Colonic mucosa (tissue), 4 donors: ENCODE measurements around the gene PDHA2. TPM values are rescaled to one million over a fixed set of nuclear protein-coding genes. Genes with fewer than 3 reads are reported as not detected.
"Not testable (repeated sequence)": the region's sequence is repeated elsewhere in the genome, so short reads cannot be mapped to it uniquely, and the experiment has no call there.

Experiments
- DNase-seq: peaks from one replicate; pipeline ENCODE4 v3.0.0-alpha.2; 2020
- H3K27ac ChIP-seq: fragments of 200-600 bp; one replicate; pipeline ENCODE4 v1.8.0; 2021
- H3K27me3 ChIP-seq: fragments of 200-600 bp; one replicate; pipeline ENCODE4 v1.8.0; 2021
- H3K36me3 ChIP-seq: fragments of 200-600 bp; one replicate; pipeline ENCODE4 v1.8.0; 2021
- H3K4me1 ChIP-seq: fragments of 200-600 bp; one replicate; pipeline ENCODE4 v1.8.0; 2021; ENCODE audit warnings: mild to moderate bottlenecking
- H3K4me3 ChIP-seq: fragments of 200-600 bp; one replicate; pipeline ENCODE4 v1.8.0; 2021
- H3K9ac ChIP-seq, 2 donors: one replicate each; pipeline ENCODE4 v1.7.0; 2013; ENCODE audit warnings: control low read depth in 2 of 2, low read depth in 2 of 2, low read length in 2 of 2
- H3K9me3 ChIP-seq: fragments of 200-600 bp; one replicate; pipeline ENCODE4 v1.8.0; 2021
- intact Hi-C: fragments of 100-400 bp; cut with DNase I; formaldehyde crosslinking; loops from one replicate; pipeline ENCODE4 v1.14.1; 2022
- total RNA-seq, 2 donors: library from RNA; stranded (reverse); fragmentation: NEBNext Ultra II Directional in 1 of 2; extraction: Animal tissue kit (Norgen Biotek cat#: 25700) in 1 of 2; gene quantifications; one replicate each; pipeline ENCODE4 v1.2.1, GENCODE V29; 2021
- TF ChIP-seq, protein P1 (sequence below): fragments of 200-600 bp; IDR thresholded peaks from one replicate; pipeline ENCODE4 v1.8.0; 2022; ENCODE audit warnings: antibody characterized with exemption, mild to moderate bottlenecking
- donor health status: healthy.
- donor health status: DM: no; HTN: no; CAD: no.
- donor health status: DM: no; HTN: no; CAD: no.

PDHA2 gene
- total RNA-seq, 2 donors from 2014 or later, result not detected

DNA sequence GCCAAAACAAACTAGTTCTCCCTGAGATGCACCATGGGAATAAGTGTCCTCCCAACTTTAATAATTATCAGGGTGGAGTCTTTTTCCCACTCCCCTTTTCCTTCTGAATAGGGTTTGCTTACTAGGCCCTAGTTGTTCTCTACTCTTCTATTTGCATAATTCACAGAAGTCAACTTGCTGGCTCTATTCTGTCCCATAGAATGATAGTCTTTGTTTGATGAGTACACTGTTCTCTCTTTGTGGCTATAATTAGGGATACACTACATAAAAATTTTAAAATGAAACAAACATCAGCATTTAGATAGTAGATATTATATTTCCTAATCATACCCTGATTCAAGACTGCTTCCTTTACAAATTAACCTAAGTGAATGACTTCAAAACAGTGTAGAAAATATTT, 10.3 kb downstream of the PDHA2 start:
- Histone ChIP-seq H3K4me3 (no peak overlapping the region), H3K27me3 (no peaks in the 10 kb centered on the region), H3K4me1 (no peaks in the 10 kb centered on the region), H3K9ac (no peak overlapping the region), H3K27ac (no peak overlapping the region), H3K36me3 (no peaks in the 10 kb centered on the region), H3K9me3 (no peaks in the 10 kb centered on the region)
- no peak for DNase-seq
- TF ChIP-seq, protein P1, sequence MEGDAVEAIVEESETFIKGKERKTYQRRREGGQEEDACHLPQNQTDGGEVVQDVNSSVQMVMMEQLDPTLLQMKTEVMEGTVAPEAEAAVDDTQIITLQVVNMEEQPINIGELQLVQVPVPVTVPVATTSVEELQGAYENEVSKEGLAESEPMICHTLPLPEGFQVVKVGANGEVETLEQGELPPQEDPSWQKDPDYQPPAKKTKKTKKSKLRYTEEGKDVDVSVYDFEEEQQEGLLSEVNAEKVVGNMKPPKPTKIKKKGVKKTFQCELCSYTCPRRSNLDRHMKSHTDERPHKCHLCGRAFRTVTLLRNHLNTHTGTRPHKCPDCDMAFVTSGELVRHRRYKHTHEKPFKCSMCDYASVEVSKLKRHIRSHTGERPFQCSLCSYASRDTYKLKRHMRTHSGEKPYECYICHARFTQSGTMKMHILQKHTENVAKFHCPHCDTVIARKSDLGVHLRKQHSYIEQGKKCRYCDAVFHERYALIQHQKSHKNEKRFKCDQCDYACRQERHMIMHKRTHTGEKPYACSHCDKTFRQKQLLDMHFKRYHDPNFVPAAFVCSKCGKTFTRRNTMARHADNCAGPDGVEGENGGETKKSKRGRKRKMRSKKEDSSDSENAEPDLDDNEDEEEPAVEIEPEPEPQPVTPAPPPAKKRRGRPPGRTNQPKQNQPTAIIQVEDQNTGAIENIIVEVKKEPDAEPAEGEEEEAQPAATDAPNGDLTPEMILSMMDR, result no peak
- intact Hi-C loops, result no loop called here

DNA sequence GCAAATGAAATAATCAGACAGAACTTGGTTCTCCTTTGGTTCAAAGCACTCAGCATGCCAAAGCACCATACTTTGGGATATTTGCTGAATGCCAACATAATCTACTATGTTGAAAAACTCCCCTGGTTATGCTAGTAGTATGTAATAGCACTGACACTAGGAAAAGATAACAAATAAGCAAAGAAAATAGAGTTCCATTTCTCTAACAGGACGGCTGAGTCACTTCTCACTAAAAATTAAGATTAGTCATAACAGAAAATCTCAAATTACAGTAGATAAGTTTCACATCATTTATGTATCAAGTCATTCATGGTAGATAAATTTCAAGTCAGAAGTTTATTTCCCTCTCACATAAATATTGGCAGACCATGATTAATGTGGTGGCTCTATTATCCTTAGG, 17.9 kb downstream of the PDHA2 start:
- H3K4me1 ChIP-seq, result no peaks in the 10 kb centered on the region
- no peaks in the 10 kb centered on the region for H3K9me3 ChIP-seq
- H3K27ac ChIP-seq, result no peak overlapping the region
- H3K9ac ChIP-seq, result no peak overlapping the region
- intact Hi-C loops, result no loop called here
- no peaks in the 10 kb centered on the region for H3K36me3 ChIP-seq
- no peak for DNase-seq
- TF ChIP-seq, protein P1, result no peak
- no peak overlapping the region for H3K4me3 ChIP-seq
- H3K27me3 ChIP-seq, result no peaks in the 10 kb centered on the region

DNA sequence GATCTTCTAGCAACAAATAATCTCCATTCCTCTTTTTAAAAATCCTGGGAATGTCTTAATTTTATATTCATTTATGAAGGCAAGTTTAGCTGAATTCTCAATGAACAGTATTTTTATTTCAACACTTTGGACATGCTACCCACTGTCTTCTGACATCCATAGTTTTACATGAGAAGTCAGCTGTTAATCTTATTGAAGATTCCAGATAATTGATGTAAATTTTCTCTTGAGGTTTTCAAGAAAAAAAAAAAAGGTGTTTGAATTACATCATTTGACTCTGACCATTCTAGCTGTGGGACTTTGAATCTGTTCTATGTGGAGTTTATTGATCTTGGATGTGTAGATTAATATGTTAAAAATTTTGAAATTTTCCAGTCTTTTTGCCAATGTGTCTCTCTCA, 28.0 kb downstream of the PDHA2 start:
- TF ChIP-seq, protein P1, result no peak
- H3K4me1 ChIP-seq, result no peaks in the 10 kb centered on the region
- intact Hi-C loops, result no loop called here

DNA sequence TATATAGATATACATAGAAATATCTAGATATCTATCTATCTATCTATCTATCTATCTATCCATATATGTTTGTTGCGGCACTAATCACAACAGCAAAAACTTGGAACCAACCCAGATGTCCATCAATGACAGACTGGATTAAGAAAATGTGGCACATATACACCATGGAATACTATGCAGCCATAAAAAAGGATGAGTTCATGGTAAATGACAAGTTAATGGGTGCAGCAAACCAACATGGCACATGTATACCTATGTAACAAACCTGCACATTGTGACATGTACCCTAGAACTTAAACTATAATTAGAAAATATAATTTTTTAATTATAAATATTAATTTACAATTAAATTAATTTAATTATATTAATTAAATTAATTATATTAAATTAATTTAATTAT, 29.5 kb downstream of the PDHA2 start:
- H3K27me3 ChIP-seq, H3K9me3 ChIP-seq, H3K27ac ChIP-seq, H3K4me1 ChIP-seq, DNase-seq, H3K9ac ChIP-seq, H3K4me3 ChIP-seq, intact Hi-C loops, H3K36me3 ChIP-seq: not testable (repeated sequence)

More for the DNA sequence above, 28.0 kb downstream of the PDHA2 start:
- no peak overlapping the region for H3K9ac ChIP-seq
- DNase-seq, result no peak
- H3K27ac ChIP-seq, result no peak overlapping the region
- no peaks in the 10 kb centered on the region for H3K36me3 ChIP-seq
- no peaks in the 10 kb centered on the region for H3K27me3 ChIP-seq
- H3K4me3 ChIP-seq, result no peak overlapping the region
- no peaks in the 10 kb centered on the region for H3K9me3 ChIP-seq

DNA sequence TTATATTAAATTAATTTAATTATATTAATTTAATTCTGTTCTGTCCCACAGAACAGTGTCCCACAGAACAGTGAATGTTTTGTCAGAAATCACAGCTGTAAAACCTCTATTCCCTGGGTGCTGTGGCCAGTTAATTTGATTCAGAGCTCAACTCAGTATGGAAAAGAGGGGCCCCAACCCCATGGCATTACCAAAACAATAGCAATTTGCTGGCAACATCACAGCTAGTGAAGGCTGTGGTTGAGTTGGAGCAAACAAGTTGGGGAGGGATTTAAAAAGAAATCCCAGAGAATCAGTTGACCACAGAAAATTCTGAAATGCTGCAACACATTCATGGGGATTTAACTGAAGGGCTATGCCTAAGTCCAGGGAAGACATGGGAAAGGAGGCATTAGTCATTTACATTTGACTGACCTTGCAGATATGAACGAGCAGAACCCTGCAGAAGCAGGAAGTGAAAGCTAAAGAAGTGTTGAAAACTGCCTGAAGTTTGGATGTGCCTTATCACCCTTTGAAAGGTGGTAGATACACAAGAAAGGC, 30.1 kb downstream of the PDHA2 start:
- H3K36me3 ChIP-seq, result no peaks in the 10 kb centered on the region
- DNase-seq, result no peak
- TF ChIP-seq, protein P1, result no peak
- H3K27me3 ChIP-seq, result no peaks in the 10 kb centered on the region
- H3K9ac ChIP-seq, result no peak overlapping the region
- no peak overlapping the region for H3K27ac ChIP-seq
- intact Hi-C loops, result no loop called here
- H3K4me3 ChIP-seq, result no peak overlapping the region
- H3K9me3 ChIP-seq, result no peaks in the 10 kb centered on the region
- no peaks in the 10 kb centered on the region for H3K4me1 ChIP-seq

DNA sequence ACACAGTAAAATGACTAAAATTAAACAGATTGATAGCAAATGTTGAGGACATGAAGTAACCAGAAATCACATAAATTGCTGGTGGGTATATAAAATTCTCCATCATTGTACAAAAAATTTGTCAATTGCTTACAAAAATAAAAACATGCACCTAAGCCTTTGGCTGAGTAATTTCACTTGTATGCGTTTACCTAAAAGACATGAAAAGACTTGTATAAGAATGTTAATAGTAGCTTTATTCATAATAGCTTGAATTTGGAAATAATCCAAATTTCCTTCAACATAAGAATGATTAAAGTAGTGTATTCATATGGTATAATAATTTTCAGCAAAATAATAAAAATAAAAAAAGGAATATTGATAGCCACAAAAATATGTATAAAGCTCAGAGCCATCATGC, 37.7 kb downstream of the PDHA2 start:
- Histone ChIP-seq H3K27me3 (no peaks in the 10 kb centered on the region), H3K9ac (no peak overlapping the region), H3K4me3 (no peak overlapping the region), H3K27ac (no peak overlapping the region), H3K36me3 (no peaks in the 10 kb centered on the region), H3K4me1 (no peaks in the 10 kb centered on the region), H3K9me3 (no peaks in the 10 kb centered on the region)
- intact Hi-C loops, result no loop called here
- TF ChIP-seq, protein P1, result no peak
- no peak for DNase-seq
